GM18499 (cell line): ENCODE results near the gene UPK2.
"Not testable (repeated sequence)": the region's sequence is repeated elsewhere in the genome, so short reads cannot be mapped to it uniquely, and the experiment has no call there.

ENCODE experiments used
- ATAC-seq: cut with Tn5 transposase; IDR thresholded peaks from one replicate; pipeline ENCODE4 v1.9.1; 2021; ENCODE audit warnings: moderate number of reproducible peaks; ENCODE audit not compliant: insufficient read depth, unreplicated experiment

UPK2 gene

DNA sequence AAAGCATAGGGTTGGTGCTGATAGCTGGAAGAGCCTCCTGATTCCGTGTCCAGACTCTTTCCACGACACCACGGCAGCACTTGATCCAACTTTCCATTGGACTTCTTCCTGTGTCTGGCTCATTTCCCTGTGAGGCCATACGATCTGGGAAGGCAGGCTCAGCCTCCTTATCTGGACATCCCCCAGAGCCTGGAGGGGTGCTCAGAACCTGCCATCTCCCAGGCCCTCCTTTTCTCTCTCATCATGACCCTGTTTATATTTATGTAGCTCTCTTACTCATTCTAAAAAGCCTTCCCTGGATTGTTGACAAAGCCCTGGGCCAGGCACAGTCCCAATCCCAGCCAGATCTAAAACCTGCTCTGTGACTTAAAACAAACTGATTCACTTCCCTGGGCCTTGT lies 22.6 kb upstream of the UPK2 start:
- ATAC-seq: no peak

DNA sequence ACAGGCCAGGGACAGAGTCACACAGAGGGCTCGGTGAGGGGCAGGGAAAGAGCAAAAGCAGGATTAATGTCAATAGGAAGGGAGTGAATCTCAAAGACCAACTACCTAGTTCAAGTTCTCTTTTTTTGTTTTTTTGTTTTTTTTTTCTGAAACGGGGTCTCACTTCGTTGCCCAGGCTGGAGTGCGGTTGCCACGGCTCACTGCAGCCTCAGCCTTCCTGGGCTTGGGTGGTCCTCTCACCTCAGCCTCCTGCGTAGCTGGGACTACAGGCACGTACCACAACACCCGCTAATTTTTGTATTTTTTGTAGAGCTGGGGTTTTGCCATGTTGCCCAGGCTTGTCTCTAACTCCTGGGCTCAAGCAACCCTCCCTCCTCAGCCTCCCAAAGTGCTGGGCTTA lies 20.7 kb upstream of the UPK2 start:
- ATAC-seq: no peak

DNA sequence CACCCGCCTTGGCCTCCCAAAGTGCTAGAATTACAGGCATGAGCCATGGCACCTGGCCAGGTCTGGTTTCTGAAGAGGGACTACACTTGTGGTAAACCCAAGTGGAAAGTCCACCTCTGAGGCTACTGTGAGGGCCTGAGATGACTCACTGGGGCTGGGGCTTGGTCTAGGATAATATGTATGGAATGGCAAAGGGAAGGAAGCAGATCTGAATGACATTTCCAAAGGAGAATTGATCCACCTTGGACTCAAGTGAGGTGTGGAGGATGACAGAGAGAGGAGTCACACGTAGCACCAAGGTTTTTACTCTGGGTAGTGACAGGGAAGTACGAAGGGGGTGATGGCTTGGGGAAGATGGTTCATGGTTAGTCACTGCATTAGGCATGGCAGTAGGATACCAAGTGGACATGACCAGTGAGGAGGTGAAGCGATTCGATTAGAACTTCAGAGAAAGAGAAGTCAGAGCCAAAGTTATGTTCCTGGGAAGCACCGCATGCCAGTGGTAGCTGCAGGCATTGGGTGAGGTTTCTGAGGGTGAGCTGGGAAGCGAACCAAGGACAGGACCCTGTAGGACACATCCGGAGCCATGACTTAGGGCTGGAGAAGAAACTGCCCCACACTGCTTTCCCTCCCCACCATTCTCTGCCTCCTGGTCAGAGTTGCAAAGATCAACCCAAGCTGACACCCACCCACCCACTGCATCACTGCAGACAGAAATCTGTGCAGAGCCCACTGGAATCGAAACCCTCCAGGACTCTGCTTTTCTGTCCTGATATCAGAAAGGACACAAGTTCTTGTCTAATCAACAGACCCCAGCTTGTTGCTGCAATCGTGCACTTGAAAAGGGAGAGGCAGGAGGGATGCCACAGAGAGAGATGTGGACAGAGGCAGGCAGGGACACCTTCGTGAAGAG lies 17.4 kb upstream of the UPK2 start:
- ATAC-seq: no peak

DNA sequence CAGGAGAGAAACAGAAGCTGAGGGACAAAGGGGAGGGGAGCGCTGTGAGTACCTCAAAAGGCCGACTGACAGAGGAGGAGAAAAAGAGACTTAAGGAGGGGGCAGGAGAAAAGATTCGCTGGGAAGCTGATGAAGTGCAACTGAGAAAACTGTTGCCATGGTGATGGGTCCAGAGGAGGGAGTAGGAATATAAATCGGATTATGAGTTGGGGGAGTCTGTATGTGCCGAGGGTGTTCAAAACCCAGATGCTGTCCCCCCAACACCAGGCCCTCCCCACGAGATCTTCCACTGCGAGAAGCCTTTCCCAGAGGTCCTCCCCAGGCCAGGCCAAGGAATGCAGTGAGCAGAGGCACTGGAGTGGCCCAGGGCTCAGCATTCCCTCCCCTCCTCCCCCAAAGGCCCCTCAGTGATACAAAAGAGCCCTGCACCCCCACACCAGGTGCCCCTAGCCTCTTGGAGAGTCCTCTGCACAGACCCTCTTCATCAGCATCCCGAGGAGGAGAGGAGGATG lies 16.6 kb upstream of the UPK2 start:
- no peak for ATAC-seq

DNA sequence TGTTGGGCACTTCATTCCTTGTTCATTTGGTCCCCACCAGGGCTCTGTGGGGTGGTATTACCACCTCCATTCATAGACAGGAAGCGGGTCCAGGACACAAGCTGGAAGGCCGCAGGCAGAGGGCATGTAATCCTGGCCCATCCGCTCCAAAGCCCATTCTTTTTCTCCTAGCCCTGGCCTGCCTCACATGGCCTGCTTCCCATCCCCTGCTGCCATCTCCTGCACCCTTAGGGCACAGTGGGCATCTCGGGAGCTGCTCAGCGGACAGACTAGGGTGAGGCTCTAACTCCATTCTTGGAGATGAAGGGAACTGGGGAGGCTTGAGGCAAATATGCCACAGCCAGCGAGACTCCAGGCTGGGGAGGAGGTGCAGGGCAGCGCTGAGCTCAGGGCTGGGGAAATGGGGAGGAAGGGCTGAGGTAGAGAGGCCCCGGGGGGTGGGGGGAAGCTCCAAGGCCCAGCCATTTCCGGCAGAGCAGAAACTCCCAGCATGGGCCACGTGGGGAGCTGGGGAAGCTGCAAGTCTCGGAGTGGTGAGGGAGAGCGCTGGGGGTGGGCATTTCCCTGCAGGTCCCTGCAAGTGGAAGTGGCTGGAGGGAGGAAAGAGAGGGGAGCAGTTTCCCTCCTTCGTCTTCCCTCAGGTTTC lies 16.0 kb upstream of the UPK2 start:
- no peak for ATAC-seq

DNA sequence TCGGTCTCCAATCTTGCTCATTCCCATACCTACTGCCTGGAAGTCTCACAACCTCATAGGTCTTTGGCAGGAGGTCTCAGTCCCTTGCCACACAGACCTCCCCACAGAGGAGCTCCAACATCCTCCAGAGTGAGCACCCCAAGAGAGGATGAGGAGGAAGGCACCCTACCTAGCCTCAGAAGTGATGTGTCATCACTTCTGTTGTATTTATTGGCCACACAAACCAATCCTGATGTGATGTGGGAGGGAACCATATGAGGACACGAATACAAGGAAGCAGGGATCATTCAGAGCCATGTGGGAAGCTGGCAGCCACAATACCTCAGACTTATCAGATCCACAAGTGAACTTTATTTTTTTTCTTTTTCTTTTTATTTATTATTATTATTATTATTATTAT lies 9.0 kb upstream of the UPK2 start:
- no peak for ATAC-seq

DNA sequence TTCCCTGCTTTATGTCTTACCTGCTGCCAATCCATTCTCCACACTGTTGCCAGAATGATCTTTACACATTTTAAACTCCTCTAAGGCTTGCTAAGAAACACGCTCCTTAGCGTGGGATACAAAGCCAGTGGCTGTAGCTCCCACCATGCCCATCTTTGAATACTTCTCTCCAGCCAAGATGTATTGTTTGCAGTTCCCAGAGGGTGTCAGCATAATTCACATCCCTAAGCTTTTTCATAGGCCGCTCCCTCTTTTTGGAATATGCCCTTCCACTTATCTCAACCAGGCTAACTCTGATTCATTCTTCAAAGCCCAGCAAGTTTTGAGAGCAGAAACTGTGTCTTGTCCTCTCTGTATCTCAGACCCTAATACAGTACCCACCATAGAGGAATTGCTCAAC lies 8.1 kb upstream of the UPK2 start:
- ATAC-seq: no peak

DNA sequence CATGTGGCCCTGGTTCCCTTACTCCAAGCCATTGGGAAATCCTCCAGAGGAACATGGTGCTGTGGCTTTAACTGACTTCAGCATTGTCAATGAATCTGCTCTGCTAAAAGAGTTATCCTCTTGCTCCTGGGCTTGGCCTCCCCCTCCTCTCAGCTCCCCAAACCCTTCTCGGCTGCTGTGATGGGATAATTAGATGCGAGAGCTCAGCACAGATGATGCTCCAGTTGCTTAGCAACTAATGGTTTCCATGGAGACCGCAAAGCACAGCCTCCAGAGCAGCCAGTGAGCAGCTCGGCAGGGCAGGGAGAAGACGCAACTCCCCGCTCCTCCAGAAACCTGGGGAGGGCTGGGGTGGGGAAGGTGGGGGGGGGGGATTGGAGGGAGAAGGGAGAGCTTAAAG lies 2.8 kb upstream of the UPK2 start:
- ATAC-seq: no peak

DNA sequence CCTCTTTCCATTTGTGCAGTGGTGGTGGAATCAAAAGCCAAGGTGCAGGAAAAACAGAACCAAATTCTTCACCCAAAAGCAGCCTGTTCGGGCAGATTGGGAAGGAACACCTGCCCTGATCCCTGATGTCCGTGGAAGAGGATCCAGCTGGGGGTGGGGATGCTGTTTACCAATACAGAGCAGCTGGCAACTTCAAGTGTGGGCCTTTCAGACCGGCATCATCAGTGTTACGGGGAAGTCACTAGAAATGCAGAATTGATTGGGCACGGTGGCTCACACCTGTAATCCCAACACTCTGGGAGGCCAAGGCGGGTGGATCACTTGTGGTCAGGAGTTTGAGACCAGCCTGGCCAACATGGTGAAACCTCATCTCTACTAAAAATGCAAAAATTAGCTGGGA lies 2.1 kb upstream of the UPK2 start:
- ATAC-seq: not testable (repeated sequence)

DNA sequence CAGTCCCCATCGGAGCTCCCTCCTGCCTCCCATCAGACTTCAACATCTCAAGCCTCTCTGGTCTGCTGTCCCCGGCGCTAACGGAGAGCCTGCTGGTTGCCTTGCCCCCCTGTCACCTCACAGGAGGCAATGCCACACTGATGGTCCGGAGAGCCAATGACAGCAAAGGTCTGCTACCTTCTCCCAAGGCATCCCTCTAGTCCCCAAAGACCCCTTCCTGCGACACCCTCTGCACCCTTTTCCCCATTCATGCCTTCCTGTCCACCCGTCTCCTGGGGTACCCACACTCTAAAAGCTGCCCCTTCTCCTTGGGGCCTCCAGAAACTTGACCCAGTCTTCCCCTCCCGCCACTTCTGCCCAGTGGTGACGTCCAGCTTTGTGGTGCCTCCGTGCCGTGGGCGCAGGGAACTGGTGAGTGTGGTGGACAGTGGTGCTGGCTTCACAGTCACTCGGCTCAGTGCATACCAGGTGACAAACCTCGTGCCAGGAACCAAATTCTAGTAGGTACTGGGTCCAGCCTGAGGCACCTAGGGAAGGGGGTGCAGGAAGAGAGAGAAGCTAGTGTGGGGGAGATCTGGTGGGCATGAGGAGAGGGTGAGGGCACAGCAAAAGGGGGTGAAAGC lies 860 bp downstream of the UPK2 start:
- ATAC-seq: no peak

DNA sequence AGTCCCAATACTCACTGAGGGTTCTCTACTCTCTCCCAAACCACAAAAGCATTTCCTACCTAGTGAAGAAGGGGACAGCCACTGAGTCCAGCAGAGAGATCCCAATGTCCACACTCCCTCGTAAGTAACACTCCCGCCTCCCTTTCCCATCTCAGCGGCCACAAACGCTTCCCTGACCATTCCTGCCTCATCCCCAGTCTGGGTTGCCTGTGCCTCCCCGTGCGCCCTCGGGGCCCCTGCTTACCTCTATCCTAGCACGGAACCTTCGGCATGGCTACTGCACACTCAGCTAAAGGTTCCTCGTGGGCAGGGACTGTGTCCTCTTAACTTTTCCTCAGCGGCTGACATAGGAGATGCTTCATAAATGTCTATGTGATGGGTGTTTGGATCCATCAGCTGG lies 1.5 kb downstream of the UPK2 start:
- ATAC-seq: no peak

DNA sequence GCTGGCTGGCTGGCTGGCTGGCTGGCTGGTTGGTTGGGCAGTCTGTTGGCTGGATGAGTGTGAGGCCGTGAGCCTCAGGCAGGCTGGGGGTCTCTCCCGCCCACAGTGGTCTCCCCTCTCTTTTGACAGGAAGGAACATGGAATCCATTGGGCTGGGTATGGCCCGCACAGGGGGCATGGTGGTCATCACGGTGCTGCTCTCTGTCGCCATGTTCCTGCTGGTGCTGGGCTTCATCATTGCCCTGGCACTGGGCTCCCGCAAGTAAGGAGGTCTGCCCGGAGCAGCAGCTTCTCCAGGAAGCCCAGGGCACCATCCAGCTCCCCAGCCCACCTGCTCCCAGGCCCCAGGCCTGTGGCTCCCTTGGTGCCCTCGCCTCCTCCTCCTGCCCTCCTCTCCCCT lies 1.9 kb downstream of the UPK2 start:
- no peak for ATAC-seq

DNA sequence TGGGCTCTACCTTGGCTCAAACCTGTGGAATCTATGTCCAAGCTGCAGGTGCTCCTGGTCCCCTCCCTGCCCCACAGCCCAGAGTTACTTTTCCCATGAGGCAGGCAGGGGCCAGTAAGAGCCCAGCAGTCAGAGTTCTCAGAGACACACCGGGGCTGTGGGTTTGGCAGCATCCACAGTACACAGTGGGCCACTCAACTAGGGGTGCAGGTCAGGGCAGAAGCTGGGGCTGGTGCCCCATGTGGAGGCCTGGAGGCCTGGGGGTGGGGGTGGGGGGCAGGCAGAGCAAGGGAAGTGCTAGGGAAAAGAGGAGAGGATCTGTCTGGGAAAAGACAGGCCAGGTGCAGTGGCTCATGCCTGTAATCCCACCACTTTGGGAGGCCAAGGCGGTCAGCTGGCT lies 2.5 kb downstream of the UPK2 start:
- no peak for ATAC-seq

DNA sequence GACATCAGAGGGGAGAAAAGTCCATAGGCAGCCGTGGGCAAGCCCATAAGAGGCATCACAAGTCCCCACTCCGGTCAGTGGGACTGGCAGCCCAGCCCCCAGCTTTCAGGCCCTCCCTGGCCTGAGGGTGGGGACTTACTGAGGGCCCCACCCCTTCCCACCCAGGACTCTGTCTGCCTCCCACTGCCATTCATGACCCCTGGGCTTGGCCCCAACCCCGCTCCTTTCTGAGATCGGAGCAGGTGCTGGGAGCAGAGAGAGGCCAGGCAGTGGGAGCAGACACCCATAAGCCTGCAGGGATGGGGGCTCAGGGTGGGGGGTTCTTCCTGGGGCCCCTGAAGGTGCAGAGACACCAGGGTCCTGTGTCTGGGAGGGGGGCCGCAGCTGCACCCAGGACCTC lies 5.1 kb downstream of the UPK2 start:
- ATAC-seq: no peak

DNA sequence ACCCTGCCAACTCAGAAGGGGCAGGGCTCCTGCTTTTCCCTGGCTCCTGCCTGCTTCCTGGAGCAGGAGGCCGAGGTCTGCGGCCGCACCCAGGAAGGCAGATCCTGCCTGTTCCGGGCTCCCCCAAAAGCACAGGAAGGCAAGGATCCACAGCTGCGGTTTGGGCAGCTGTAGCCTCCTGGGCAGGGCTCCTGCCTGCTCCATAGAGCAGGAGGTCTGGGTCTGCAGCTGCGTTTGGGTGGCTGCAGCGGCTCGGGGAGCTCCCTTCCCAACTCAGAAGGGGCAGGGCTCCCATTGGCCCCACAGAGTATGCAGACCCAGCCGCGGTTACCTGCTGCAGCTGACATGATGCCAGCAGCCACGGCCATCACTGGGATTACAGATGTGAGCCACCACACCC lies 5.5 kb downstream of the UPK2 start:
- ATAC-seq: no peak

DNA sequence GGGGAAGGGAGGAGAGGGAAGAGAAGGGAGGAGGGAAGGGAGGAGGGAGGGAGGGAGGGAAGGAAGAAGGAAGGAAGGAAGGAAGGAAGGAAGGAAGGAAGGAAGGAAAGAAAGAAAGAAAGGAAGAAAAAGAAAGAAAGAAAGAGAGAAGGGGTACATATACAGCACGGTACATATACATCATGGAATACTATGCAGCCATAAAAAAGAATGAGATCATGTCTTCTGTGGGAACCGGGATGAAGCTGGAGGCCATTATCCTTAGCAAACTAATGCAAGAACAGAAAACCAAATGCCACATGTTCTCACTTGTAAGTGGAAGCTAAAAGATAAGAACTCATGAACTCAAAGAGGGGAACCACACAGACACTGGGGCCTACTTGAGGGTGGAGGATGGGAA lies 13.4 kb downstream of the UPK2 start:
- ATAC-seq: not testable (repeated sequence)

DNA sequence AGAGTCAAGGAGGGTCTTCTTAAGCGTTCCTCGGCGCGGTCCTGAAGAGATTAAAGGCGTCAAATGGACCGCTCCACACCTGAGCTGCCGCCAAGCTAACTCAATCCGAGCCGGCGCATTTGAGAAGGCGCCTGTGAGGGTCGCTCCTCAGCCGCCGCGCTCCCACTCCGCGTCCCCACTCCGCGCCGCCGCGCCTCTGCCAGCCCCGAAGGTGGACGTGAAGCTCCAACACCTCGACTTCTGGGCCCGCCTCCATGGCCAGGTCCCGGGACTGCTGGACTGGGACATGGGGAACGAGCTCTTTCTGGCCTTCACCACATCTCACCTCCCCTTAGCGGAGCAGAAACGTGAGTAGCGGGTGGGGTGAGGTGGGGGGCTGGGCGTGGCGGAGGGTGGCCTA lies 15.5 kb downstream of the UPK2 start, which contains the start of gene FOXR1:
TSS of gene FOXR1 (plus strand) at position 116 of the 400 bp plus-strand sequence. CDS start at position 287, 171 bp downstream.
- no peak for ATAC-seq

DNA sequence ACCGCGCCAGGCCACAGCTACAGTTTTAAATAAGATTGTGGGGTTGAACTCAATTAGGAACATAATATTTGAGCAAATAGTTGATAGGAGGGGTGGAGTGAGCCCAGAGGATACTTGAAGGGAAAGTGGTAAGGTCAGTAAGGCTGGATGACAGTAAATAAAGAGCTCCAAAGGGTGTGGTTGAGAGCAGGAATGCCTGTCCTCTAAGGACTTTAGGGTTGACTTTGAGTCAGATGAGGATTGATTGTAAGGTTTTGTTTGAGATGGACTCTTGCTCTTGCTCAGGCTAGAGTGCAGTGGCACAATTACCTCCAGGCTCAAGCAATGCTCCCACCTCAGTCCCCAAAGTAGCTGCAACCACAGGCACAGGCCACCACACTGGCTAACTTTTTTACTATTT lies 17.9 kb downstream of the UPK2 start:
- ATAC-seq: no peak

DNA sequence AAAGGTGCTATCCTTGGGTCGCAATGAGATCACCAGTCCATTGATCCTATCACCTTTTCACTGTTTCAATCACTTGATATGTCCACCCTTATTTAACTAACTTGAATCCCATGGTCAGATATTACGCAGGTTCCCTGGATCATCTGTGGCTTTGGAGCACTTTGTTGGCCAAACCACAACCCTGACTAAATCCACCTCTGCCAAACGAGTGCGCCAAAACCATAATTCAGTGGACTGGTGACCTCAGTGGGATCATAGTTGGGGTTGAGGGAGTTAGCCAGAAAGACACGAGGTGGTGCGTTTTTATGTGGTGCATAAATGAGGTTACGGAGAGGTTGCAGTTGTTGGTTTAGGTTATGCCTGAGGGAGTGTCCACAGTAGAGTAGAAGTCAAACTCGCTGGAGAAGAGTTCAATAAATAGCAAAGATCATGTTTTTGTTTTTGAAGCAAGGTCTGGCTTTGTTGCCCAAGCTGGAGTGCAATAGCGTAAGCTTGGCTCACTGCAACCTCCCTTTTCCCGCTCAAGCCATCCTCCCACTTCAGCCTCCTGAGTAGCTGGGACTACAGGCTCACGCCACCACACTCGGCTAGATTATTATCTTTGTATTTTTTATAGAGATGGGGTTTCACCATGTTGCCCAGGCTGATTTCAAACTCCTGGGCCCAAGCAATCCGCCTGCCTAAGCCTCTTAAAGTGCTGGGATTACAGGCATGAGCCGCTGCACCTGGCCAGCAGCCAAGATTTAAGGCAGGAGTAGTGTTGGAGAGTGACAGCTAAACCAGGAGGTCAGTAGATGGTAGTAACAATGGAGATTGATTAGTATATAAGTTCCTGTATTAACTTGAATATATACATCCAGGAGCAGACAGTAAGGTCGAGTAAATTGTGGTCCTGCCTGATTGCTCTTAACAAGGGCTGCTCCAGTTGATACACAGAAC lies 19.9 kb downstream of the UPK2 start:
- no peak for ATAC-seq

DNA sequence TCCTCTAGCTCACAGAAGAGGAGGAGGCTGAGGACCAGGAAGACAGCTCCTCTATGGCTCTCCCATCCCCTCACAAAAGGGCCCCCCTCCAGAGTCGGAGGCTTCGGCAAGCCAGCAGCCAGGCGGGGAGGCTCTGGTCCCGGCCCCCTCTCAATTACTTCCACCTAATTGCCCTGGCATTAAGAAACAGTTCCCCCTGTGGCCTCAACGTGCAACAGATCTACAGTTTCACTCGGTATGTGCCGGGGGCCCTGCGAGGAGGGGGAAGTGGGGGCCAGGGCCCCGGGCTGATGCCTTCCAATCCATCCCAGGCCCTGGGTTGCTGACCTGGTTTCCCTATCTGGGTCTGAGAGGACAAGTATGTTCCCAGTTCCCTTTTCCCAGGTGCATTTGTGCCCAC lies 23.3 kb downstream of the UPK2 start:
- no peak for ATAC-seq
